Coronary artery (tissue), 2 donors: ENCODE data around the gene HIVEP1.

Experiments
- DNase-seq: peaks from one replicate; pipeline ENCODE4 v3.0.0-alpha.2; 2017; ENCODE audit warnings: low spot score
- H3K27ac ChIP-seq, 2 donors: fragments of 200-600 bp; sonication (generic); one replicate each; pipeline ENCODE4 v1.5.1; 2016 to 2019
- H3K4me3 ChIP-seq: fragments of 200-600 bp; sonication (generic); 2 replicates; pipeline ENCODE4 v1.5.1; 2016; ENCODE audit warnings: mild to moderate bottlenecking, moderate library complexity
- CTCF ChIP-seq: fragments of 200-600 bp; sonication (generic); IDR thresholded peaks from one replicate; pipeline ENCODE4 v1.5.1; 2019; ENCODE audit warnings: antibody characterized with exemption

The HIVEP1 gene

GRCh38 chr6:12001706-12002435 lies 10.2 kb upstream of the HIVEP1 start:
- Histone ChIP-seq H3K27ac (no peak overlapping the region), H3K4me3 (no peak overlapping the region)
- no peak for TF ChIP-seq CTCF
- no peak for DNase-seq

- no peak for TF ChIP-seq CTCF
- DNase-seq: no peak
- Histone ChIP-seq H3K4me3 (no peak overlapping the region), H3K27ac (no peak overlapping the region)
Measured at GRCh38 chr6:12007473-12007872, 4.6 kb upstream of the HIVEP1 start.

GRCh38 chr6:12007887-12008286 lies 4.2 kb upstream of the HIVEP1 start:
- Histone ChIP-seq H3K4me3 (peak overlapping the region; percentile 93), H3K27ac (peak overlapping the region; percentile 88 to 92)
- TF ChIP-seq CTCF: no peak
- DNase-seq: no peak

GRCh38 chr6:12008366-12009179 lies 3.5 kb upstream of the HIVEP1 start:
- DNase-seq: peak; percentile 88
- peak overlapping the region; percentile 93 for H3K4me3 ChIP-seq
- TF ChIP-seq CTCF: no peak

GRCh38 chr6:12009180-12009685 lies 2.9 kb upstream of the HIVEP1 start:
- no peak for TF ChIP-seq CTCF
- H3K4me3 ChIP-seq: peak overlapping the region; percentile 93
- DNase-seq: peak; percentile 79

More at GRCh38 chr6:12008366-12009179, 3.5 kb upstream of the HIVEP1 start:
- peak overlapping the region; percentile 88 to 92 for H3K27ac ChIP-seq

GRCh38 chr6:12009876-12010634 lies 2.1 kb upstream of the HIVEP1 start:
- TF ChIP-seq CTCF: no peak
- H3K4me3 ChIP-seq: peak overlapping the region; percentile 93
- peak overlapping the region; percentile 88 to 100 for H3K27ac ChIP-seq
- DNase-seq: no peak

More at GRCh38 chr6:12009180-12009685, 2.9 kb upstream of the HIVEP1 start:
- H3K27ac ChIP-seq: peak overlapping the region; percentile 88 to 92
